Ishikawa (cell line): ENCODE data around the gene NUP50.

Experiments
- CEBPB ChIP-seq: IDR thresholded peaks from 2 replicates; pipeline ENCODE4 v1.6.1; 2012
- NFIC ChIP-seq: IDR thresholded peaks from 2 replicates; pipeline ENCODE4 v1.6.1; 2012
- TAF1 ChIP-seq: IDR thresholded peaks from 2 replicates; pipeline ENCODE4 v1.6.1; 2012; ENCODE audit warnings: low read depth, mild to moderate bottlenecking
- YY1 ChIP-seq: IDR thresholded peaks from 2 replicates; pipeline ENCODE4 v1.6.1; 2012; ENCODE audit warnings: low read depth
- TF ChIP-seq, protein P1 (sequence below): IDR thresholded peaks from 2 replicates; pipeline ENCODE4 v1.6.1; 2012

DNA sequence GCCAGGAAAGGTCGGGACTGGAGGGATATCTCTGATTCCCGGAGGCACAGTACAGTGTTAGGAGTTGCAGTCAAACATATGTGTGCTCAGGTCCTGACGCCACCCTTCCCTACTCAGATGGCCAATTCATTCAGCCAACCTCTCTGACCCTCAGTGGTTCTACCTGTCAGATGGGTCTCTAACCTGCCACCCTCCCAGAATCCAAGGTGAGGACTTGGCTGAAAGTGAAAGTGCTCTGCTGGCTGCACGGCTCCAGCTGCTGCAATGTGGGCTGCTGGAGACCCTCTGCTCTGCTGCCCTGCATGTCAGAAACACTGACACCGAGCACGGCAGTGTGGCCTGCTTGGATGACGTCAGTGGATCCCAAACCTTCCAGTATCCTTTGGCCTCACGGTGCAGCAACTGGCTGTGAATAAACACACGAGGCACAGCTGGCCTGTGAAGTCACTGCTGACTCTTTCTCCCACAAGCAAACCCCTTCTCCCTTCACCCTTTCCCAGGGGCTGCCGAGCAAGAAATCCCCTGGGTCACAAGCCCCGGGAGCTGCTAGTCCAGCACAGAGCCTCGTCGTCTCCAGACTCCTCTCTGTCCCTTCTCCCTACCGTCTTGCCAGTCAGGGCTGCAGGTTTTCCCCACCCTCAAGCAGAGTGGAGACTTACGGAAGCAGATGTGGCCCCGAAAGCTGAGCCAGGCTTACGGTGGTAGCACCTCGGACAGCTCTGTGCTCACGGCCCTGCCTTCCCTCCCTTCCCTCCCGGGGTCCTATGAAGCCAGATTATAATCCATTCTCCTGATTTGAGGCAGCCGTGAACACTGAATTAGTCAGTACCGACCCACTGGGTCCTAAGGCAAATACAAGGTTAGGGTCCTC lies 52.6 kb downstream of the NUP50 start:
- TF ChIP-seq TAF1 (no peak), NFIC (no peak), CEBPB (no peak), YY1 (no peak)
- TF ChIP-seq, protein P1, sequence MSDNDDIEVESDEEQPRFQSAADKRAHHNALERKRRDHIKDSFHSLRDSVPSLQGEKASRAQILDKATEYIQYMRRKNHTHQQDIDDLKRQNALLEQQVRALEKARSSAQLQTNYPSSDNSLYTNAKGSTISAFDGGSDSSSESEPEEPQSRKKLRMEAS = no peak
